OCI-LY1 (cell line): ENCODE results near the gene FYN.

Experiments
- H2AFZ ChIP-seq: fragments of 200-600 bp; sonication (generic), shearing (Covaris generic); 2 replicates; pipeline ENCODE4 v1.6.0; 2014; ENCODE audit warnings: antibody characterized with exemption, mild to moderate bottlenecking, low read length
- H3F3A ChIP-seq: fragments of 200-600 bp; sonication (generic), shearing (Covaris generic); 2 replicates; pipeline ENCODE4 v1.6.0; 2014; ENCODE audit warnings: mild to moderate bottlenecking, antibody characterized with exemption, low read length, moderate library complexity; ENCODE audit not compliant: insufficient read depth
- H3K27ac ChIP-seq: fragments of 200-600 bp; sonication (generic); 2 replicates; pipeline ENCODE4 v1.5.1; 2014; ENCODE audit warnings: low read length, mixed run types, mild to moderate bottlenecking, low read depth; ENCODE audit not compliant: poor library complexity, severe bottlenecking
- H3K27me3 ChIP-seq: fragments of 200-600 bp; sonication (generic); 2 replicates; pipeline ENCODE4 v1.6.0; 2014; ENCODE audit warnings: antibody characterized with exemption, mild to moderate bottlenecking, low read length, moderate library complexity; ENCODE audit not compliant: insufficient read depth
- H3K36me3 ChIP-seq: fragments of 200-600 bp; sonication (generic); 2 replicates; pipeline ENCODE4 v1.6.1; 2014; ENCODE audit warnings: mild to moderate bottlenecking, antibody characterized with exemption, low read length, moderate library complexity, mixed read lengths; ENCODE audit not compliant: insufficient read depth
- H3K4me1 ChIP-seq: fragments of 200-600 bp; sonication (generic); 2 replicates; pipeline ENCODE4 v1.5.1; 2014; ENCODE audit warnings: mild to moderate bottlenecking, low read length, moderate library complexity; ENCODE audit not compliant: insufficient read depth, severe bottlenecking
- H3K4me2 ChIP-seq: fragments of 200-600 bp; sonication (generic), shearing (Covaris generic); 2 replicates; pipeline ENCODE4 v1.6.1; 2014; ENCODE audit warnings: low read length
- H3K4me3 ChIP-seq: fragments of 200-600 bp; sonication (generic); 2 replicates; pipeline ENCODE4 v1.5.1; 2014; ENCODE audit warnings: low read length, low read depth, mild to moderate bottlenecking, mixed read lengths; ENCODE audit not compliant: poor library complexity, severe bottlenecking
- H3K79me2 ChIP-seq: fragments of 200-600 bp; shearing (Covaris generic); 2 replicates; pipeline ENCODE4 v1.6.1; 2016; ENCODE audit warnings: mixed run types, low read length, mixed read lengths; ENCODE audit not compliant: insufficient read depth
- H3K9ac ChIP-seq: fragments of 200-600 bp; sonication (generic), shearing (Covaris generic); 2 replicates; pipeline ENCODE4 v1.6.1; 2014; ENCODE audit warnings: mild to moderate bottlenecking, low read length, mixed read lengths
- H3K9me2 ChIP-seq: fragments of 200-600 bp; sonication (generic), shearing (Covaris generic); 2 replicates; pipeline ENCODE4 v1.6.1; 2014; ENCODE audit warnings: low read depth, mild to moderate bottlenecking, low read length, mixed read lengths
- H3K9me3 ChIP-seq: fragments of 200-600 bp; shearing (Covaris generic); 2 replicates; pipeline ENCODE4 v1.6.1; 2014; ENCODE audit warnings: low read length, mixed read lengths
- H4K20me1 ChIP-seq: fragments of 200-600 bp; sonication (generic), shearing (Covaris generic); 2 replicates; pipeline ENCODE4 v1.6.0; 2016; ENCODE audit warnings: mild to moderate bottlenecking, low read length; ENCODE audit not compliant: insufficient read depth
- EZH2 ChIP-seq: fragments of 200-600 bp; sonication (generic), shearing (Covaris generic); IDR thresholded peaks from 2 replicates; pipeline ENCODE4 v1.8.0; 2017; ENCODE audit warnings: borderline replicate concordance, mixed run types, mild to moderate bottlenecking, antibody characterized with exemption, low read length, moderate library complexity, mixed read lengths
- TF ChIP-seq, protein P1 (sequence below): fragments of 200-600 bp; sonication (generic), shearing (Covaris generic); IDR thresholded peaks from 2 replicates; pipeline ENCODE4 v1.5.1; 2017; ENCODE audit warnings: mild to moderate bottlenecking, antibody characterized with exemption, low read length, moderate library complexity, mixed read lengths

Gene FYN

DNA sequence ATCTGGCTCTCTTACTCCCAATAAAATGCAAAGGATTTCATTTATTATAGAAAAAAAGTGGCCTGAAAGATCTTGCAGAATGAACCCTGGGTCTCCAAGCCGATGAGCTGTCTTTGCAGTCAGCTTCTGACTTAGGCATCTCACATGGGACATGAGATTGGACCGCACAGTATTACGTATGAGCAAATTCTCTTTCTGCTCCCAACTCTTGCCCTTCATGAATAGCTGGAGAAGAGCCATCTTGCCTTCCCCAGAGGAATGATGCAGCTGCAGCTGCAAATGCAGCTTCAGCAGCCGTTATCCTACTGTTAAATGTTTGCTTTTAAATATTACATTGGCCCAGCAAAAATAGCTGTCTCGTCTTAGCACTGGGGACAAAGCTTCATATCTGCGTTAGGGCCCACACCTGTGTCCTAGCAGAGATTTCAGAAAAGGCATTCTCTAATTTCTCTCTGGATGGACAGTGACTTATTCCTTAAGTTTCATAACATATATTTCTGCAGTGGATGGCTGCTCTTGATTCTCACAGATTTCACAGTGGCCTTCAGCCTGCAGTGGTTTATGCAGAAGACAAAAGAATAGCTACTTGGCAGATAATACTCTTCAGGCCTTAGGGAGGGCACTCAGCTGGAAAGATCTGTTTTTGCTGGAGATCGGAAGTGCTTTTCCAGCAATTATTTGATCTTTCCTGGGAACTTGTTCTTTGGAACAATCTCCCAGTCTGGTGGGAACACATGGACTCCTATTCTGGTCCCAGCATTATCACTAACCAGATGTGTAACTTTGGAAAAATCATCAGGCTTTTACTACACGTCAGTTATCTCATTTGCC is 129.2 kb downstream of the FYN start:
- TF ChIP-seq, protein P1, sequence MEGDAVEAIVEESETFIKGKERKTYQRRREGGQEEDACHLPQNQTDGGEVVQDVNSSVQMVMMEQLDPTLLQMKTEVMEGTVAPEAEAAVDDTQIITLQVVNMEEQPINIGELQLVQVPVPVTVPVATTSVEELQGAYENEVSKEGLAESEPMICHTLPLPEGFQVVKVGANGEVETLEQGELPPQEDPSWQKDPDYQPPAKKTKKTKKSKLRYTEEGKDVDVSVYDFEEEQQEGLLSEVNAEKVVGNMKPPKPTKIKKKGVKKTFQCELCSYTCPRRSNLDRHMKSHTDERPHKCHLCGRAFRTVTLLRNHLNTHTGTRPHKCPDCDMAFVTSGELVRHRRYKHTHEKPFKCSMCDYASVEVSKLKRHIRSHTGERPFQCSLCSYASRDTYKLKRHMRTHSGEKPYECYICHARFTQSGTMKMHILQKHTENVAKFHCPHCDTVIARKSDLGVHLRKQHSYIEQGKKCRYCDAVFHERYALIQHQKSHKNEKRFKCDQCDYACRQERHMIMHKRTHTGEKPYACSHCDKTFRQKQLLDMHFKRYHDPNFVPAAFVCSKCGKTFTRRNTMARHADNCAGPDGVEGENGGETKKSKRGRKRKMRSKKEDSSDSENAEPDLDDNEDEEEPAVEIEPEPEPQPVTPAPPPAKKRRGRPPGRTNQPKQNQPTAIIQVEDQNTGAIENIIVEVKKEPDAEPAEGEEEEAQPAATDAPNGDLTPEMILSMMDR, result no peak
- no peak for TF ChIP-seq EZH2
- H3K9me3 ChIP-seq, result no peaks in the 10 kb centered on the region
- H3K9ac ChIP-seq, result no peak overlapping the region
- no peaks in the 10 kb centered on the region for H3K9me2 ChIP-seq
- no peaks in the 10 kb centered on the region for H3K79me2 ChIP-seq
- no peak overlapping the region for H3K27ac ChIP-seq
- no peaks in the 10 kb centered on the region for H3K36me3 ChIP-seq
- no peak overlapping the region for H3K4me3 ChIP-seq
- H2AFZ ChIP-seq, result no peak overlapping the region
- no peaks in the 10 kb centered on the region; the same call in 1 of the 2 replicates for H3K27me3 ChIP-seq
- H3F3A ChIP-seq, result no peaks in the 10 kb centered on the region
- H4K20me1 ChIP-seq, result no peaks in the 10 kb centered on the region
- H3K4me2 ChIP-seq, result no peak overlapping the region
- H3K4me1 ChIP-seq, result no peaks in the 10 kb centered on the region

DNA sequence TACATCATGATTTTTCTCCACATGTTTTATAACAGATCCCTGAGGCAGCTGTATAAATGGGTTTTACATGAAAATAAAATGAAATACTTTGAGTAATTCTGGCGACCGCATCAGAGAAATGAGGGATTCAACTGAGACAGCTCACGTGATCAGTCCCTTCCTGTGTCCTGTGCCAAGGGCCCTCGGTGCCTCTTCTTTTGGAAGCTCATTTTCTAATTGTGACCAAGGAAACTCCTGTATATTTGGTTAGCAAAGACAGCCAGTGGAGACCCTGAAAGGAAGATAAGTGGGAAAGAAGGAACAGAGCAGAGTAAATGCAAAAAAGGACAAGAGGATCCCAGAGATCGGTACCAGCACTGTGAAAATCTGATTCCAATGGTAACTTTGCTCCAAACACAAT is 129.9 kb downstream of the FYN start:
- no peak overlapping the region for H3K9ac ChIP-seq
- no peak overlapping the region for H2AFZ ChIP-seq
- H3K9me2 ChIP-seq, result no peaks in the 10 kb centered on the region
- no peaks in the 10 kb centered on the region for H3K4me1 ChIP-seq
- H3K4me3 ChIP-seq, result no peak overlapping the region
- H3K27me3 ChIP-seq, result no peaks in the 10 kb centered on the region; the same call in 1 of the 2 replicates
- H3K79me2 ChIP-seq, result no peaks in the 10 kb centered on the region
- TF ChIP-seq EZH2, result no peak
- TF ChIP-seq, protein P1, result no peak
- H4K20me1 ChIP-seq, result no peaks in the 10 kb centered on the region
- no peaks in the 10 kb centered on the region for H3F3A ChIP-seq
- no peak overlapping the region for H3K27ac ChIP-seq
- H3K9me3 ChIP-seq, result no peaks in the 10 kb centered on the region
- H3K4me2 ChIP-seq, result no peak overlapping the region
- no peaks in the 10 kb centered on the region for H3K36me3 ChIP-seq

DNA sequence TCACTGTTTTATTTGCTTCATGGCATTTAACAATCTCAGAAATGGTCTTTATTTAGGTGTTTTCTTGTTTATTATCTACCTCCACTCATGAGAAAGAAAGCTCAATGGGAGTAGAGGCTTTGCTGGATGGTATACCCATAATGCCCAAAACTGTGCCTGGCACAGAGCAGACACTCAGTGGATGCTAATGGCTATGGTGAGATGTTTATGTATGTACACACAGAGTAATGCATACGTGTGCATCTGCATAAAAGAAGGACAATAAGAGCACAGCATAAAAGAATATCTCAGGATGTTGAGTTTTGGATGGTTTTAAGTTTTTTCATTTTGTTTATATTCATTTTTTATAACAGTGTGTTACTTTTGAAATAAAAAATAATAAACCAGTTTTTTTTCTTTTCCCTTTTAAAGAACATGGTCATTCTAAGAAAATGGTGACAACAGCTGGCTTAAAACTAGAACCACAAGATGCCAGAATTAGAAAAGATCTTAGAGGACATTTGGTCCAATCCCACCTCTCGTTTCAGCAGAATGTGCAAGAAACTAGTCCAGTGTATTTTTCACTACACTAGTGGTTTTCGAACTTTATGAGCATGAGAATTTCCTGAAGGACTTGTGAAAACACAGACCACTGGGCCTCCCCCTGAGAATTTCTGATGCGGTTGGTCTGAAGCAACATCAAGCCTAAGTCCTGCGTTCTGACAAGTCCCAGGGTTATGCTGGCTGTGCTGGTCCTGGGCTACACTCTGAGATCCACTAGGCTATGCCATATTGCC is 131.9 kb downstream of the FYN start:
- H3K79me2 ChIP-seq, result no peaks in the 10 kb centered on the region
- no peak overlapping the region for H3K4me2 ChIP-seq
- H3K4me3 ChIP-seq, result no peak overlapping the region
- H3K9ac ChIP-seq, result no peak overlapping the region
- H2AFZ ChIP-seq, result no peak overlapping the region
- H3K4me1 ChIP-seq, result no peaks in the 10 kb centered on the region
- H4K20me1 ChIP-seq, result no peaks in the 10 kb centered on the region
- H3K9me3 ChIP-seq, result no peaks in the 10 kb centered on the region
- no peaks in the 10 kb centered on the region for H3K9me2 ChIP-seq
- no peak overlapping the region for H3K27ac ChIP-seq
- no peaks in the 10 kb centered on the region; the same call in 1 of the 2 replicates for H3K27me3 ChIP-seq
- H3K36me3 ChIP-seq, result no peaks in the 10 kb centered on the region
- H3F3A ChIP-seq, result no peaks in the 10 kb centered on the region
- no peak for TF ChIP-seq EZH2
- TF ChIP-seq, protein P1, result no peak
